Measurements from ENCODE around the gene SYNDIG1. TPM values are rescaled to one million over a fixed set of nuclear protein-coding genes. Genes with fewer than 3 reads are reported as not detected.

The SYNDIG1 gene
- total RNA-seq, 1 experiment from 2014 or later, result not detected

DNA sequence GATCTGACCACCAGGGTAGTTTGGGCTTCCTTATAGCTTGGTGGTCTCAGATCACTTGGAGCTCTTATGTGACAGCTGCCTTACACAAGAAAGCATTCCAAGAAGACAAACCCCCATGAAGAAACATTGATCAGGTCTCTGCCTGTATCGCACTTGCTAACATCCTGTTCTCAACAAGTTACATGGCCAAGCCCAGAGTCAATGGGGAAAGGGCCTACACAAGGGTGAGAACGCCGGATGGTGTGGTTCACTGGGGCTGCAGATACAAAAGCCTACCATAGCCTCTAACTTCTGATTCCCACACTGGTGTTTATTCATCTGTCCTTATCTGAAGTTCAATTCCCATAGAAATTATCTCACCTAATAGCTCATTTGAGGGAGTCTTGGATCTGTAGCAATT is 235.5 kb downstream of the SYNDIG1 start:
- Histone ChIP-seq H3K4me3 (ENCODE audit: low read length) (no peak overlapping the region), H3K4me1 (ENCODE audit: low read length) (no peaks in the 10 kb centered on the region), H4K20me1 (ENCODE audit: insufficient read depth, low read depth, low read length) (peaks cover 5% of the 10 kb centered on the region; the same call in 1 of the 2 replicates), H3K27me3 (ENCODE audit: low read length) (no peaks in the 10 kb centered on the region), H3K79me2 (ENCODE audit: low read length) (no peaks in the 10 kb centered on the region), H3K27ac (ENCODE audit: low read length) (no peak overlapping the region), H3K36me3 (ENCODE audit: insufficient read depth, low read length) (no peaks in the 10 kb centered on the region), H3K4me2 (ENCODE audit: low read depth, low read length, poor library complexity, severe bottlenecking) (no peak overlapping the region), H3K9me2 (replicated peaks; ENCODE audit: insufficient read depth, low read length) (no peaks in the 10 kb centered on the region), H2AFZ (ENCODE audit: low read length) (no peak overlapping the region), H3K9ac (ENCODE audit: low read length) (no peak overlapping the region), H3K9me3 (ENCODE audit: low read length) (no peaks in the 10 kb centered on the region)
- no peak for DNase-seq

DNA sequence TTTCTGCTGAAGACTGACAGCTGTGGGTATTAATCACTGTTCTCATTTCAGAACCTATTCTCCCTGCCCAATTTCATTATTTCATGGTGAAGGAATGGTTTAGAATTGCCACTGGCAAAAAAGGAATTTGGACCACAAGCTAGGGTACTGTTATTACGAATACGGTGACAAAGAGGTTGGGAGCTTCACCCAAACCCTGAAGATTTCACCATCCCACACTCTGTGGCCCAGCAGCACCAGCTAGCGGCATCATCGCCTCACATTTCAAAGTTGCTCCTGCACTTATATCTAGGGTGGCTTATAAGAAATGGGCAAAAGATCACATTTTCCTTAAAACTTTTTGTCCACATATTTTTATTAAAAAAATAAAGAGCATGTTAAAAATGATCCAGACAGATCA is 236.1 kb downstream of the SYNDIG1 start:
- H2AFZ ChIP-seq (ENCODE audit: low read length), result no peak overlapping the region
- no peak overlapping the region for H3K4me2 ChIP-seq (ENCODE audit: low read depth, low read length, poor library complexity, severe bottlenecking)
- no peaks in the 10 kb centered on the region for H3K36me3 ChIP-seq (ENCODE audit: insufficient read depth, low read length)
- no peaks in the 10 kb centered on the region for H3K27me3 ChIP-seq (ENCODE audit: low read length)
- H3K4me3 ChIP-seq (ENCODE audit: low read length), result no peak overlapping the region
- H3K9me3 ChIP-seq (ENCODE audit: low read length), result no peaks in the 10 kb centered on the region
- no peaks in the 10 kb centered on the region for H3K9me2 ChIP-seq (replicated peaks; ENCODE audit: insufficient read depth, low read length)
- DNase-seq, result peak; percentile 54
- peaks cover 5% of the 10 kb centered on the region; the same call in 1 of the 2 replicates for H4K20me1 ChIP-seq (ENCODE audit: insufficient read depth, low read depth, low read length)
- H3K79me2 ChIP-seq (ENCODE audit: low read length), result no peaks in the 10 kb centered on the region
- H3K4me1 ChIP-seq (ENCODE audit: low read length), result no peaks in the 10 kb centered on the region
- no peak overlapping the region for H3K27ac ChIP-seq (ENCODE audit: low read length)
- no peak overlapping the region for H3K9ac ChIP-seq (ENCODE audit: low read length)

DNA sequence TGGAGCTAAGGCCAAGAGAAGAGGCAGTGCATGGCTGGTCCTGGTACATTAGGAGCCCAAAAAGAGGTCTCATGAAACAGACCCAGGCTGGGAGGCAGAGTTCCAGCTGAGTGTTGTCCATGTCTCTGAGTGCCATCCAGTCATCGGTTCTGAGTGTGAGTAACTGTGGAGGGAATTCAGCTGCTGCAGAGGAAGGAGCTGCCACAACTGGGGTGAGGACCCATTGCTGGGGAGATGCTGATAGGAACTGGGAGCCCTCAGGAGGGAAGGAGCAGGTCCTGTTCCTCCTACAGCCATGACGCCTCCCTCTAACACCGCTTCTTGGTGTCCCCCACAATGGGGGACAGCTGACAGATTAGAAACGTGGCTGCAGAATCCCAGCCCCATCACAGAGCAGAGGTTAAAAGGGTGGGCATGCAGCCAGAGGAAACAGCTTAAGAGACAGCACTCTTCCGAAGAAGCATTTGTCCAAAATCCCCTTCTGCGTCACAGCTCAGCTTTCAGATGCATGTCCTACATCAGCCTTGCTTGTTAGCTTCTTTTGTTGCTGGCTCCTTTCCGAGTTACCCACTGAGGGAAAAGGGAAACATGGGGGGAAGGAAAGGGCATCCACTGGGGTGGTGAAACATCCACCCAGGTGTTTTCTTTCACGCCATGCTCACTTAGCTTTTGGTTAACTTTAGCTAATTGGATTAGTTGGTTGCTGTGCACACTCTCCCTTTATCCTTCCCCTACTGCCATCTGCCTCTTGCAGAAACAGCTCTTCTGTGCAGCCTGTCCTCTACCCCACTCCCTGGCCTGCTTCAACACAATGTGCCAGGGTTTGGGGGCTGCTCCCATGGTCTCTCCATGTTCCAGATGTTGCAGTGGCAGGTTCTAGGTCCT is 239.2 kb downstream of the SYNDIG1 start:
- Histone ChIP-seq H3K9me2 (replicated peaks; ENCODE audit: insufficient read depth, low read length) (no peaks in the 10 kb centered on the region), H2AFZ (ENCODE audit: low read length) (no peak overlapping the region), H3K27me3 (ENCODE audit: low read length) (no peaks in the 10 kb centered on the region), H3K4me1 (ENCODE audit: low read length) (no peaks in the 10 kb centered on the region), H4K20me1 (ENCODE audit: insufficient read depth, low read depth, low read length) (no peaks in the 10 kb centered on the region), H3K9me3 (ENCODE audit: low read length) (peaks cover 8% of the 10 kb centered on the region; the same call in 1 of the 2 replicates), H3K4me3 (ENCODE audit: low read length) (no peak overlapping the region), H3K79me2 (ENCODE audit: low read length) (no peaks in the 10 kb centered on the region), H3K4me2 (ENCODE audit: low read depth, low read length, poor library complexity, severe bottlenecking) (no peak overlapping the region), H3K9ac (ENCODE audit: low read length) (no peak overlapping the region), H3K27ac (ENCODE audit: low read length) (no peak overlapping the region), H3K36me3 (ENCODE audit: insufficient read depth, low read length) (no peaks in the 10 kb centered on the region)
- no peak for DNase-seq
